22Rv1 (cell line): ENCODE results near the gene SMYD3.

Source experiments
- H3K27ac ChIP-seq: fragments of 450-650 bp; 2 replicates; pipeline ENCODE4 v1.5.1; 2017
- CTCF ChIP-seq: fragments of 450-650 bp; IDR thresholded peaks from 2 replicates; pipeline ENCODE4 v1.5.1; 2017; ENCODE audit warnings: mild to moderate bottlenecking
- ZFX ChIP-seq: fragments of 450-650 bp; IDR thresholded peaks from 2 replicates; pipeline ENCODE4 v1.6.1; 2017; ENCODE audit warnings: antibody characterized with exemption, borderline replicate concordance

SMYD3 gene

GRCh38 chr1:246128494-246129069 lies 378.5 kb downstream of the SMYD3 start:
- TF ChIP-seq CTCF (no peak), ZFX (no peak)
- no peak overlapping the region for H3K27ac ChIP-seq

- no peak for TF ChIP-seq ZFX
- no peak for TF ChIP-seq CTCF
Measured at GRCh38 chr1:246126580-246126979, 380.5 kb downstream of the SMYD3 start.

GRCh38 chr1:246122071-246122470 lies 385.0 kb downstream of the SMYD3 start:
- TF ChIP-seq ZFX (no peak), CTCF (no peak)

More at GRCh38 chr1:246126580-246126979, 380.5 kb downstream of the SMYD3 start:
- no peak overlapping the region for H3K27ac ChIP-seq

GRCh38 chr1:246121533-246121932 lies 385.5 kb downstream of the SMYD3 start:
- TF ChIP-seq CTCF (no peak), ZFX (no peak)
- H3K27ac ChIP-seq: no peak overlapping the region

More at GRCh38 chr1:246122071-246122470, 385.0 kb downstream of the SMYD3 start:
- H3K27ac ChIP-seq: no peak overlapping the region

GRCh38 chr1:246117066-246117791 lies 389.9 kb downstream of the SMYD3 start:
- no peak for TF ChIP-seq ZFX
- peak; percentile 77 for TF ChIP-seq CTCF
- no peak overlapping the region for H3K27ac ChIP-seq

- TF ChIP-seq ZFX: no peak
- TF ChIP-seq CTCF: no peak
- no peak overlapping the region for H3K27ac ChIP-seq
Measured at GRCh38 chr1:246114369-246114768, 392.7 kb downstream of the SMYD3 start.

GRCh38 chr1:246113555-246114095 lies 393.5 kb downstream of the SMYD3 start:
- H3K27ac ChIP-seq: no peak overlapping the region
- TF ChIP-seq CTCF (no peak), ZFX (no peak)
